GM10248 (cell line): ENCODE measurements around the gene ABL2.
A peak's percentile ranks its signal among the peaks of the same experiment; 100 is the strongest.

ENCODE experiments used
- CTCF ChIA-PET: fragments of 300-600 bp; sonication (Branson Sonifier 250); formaldehyde crosslinking; extraction: SDS; loops from one replicate; lab custom pipeline; 2021; ENCODE audit warnings: antibody characterized with exemption; lab: Yijun Ruan, JAX
- POLR2A ChIA-PET: fragments of 350-650 bp; sonication (Branson Sonifier 250); formaldehyde crosslinking; extraction: SDS; loops from one replicate; lab custom pipeline; 2020; ENCODE audit warnings: antibody characterized with exemption; lab: Yijun Ruan, JAX
- DNase-seq: peaks from one replicate; pipeline ENCODE4 v3.0.0; 2012; ENCODE audit errors: extremely low spot score
- TF ChIP-seq, protein P1 (sequence below): IDR thresholded peaks from 2 replicates; pipeline ENCODE4 v1.5.1; 2012; ENCODE audit warnings: mild to moderate bottlenecking, low read depth; ENCODE audit errors: extremely low read depth, missing control alignments, control extremely low read depth

ABL2 gene

DNA sequence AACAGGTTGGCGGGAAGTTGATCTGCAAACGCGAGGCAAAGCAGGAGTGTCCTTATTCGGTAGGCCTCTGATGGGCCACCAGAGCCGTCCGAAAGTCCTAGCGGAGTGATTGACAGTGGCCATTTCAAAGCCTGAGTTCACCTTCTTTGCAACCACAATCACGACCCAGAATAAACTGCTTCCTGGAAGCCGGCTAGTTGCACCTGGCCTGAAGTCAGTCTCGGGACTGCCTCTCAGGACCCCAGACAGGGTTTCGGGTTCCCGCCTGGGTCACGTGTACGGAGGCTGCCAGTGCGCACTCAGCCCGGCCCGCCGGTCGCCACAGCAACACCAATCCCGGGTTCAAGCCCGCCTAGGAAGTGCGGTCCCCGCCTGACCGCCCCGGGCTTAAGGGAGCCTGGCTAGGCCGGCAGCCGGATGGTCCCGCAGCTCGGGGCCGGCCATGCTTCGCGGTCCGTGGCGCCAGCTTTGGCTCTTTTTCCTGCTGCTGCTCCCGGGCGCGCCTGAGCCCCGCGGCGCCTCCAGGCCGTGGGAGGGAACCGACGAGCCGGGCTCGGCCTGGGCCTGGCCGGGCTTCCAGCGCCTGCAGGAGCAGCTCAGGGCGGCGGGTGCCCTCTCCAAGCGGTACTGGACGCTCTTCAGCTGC, 147.7 kb downstream of the ABL2 start, which contains the start of gene TOR3A:
Gene TOR3A (plus strand): TSS at position 384 of the 646 bp plus-strand sequence. CDS start 59 bp downstream, at position 443.
- TF ChIP-seq, protein P1, sequence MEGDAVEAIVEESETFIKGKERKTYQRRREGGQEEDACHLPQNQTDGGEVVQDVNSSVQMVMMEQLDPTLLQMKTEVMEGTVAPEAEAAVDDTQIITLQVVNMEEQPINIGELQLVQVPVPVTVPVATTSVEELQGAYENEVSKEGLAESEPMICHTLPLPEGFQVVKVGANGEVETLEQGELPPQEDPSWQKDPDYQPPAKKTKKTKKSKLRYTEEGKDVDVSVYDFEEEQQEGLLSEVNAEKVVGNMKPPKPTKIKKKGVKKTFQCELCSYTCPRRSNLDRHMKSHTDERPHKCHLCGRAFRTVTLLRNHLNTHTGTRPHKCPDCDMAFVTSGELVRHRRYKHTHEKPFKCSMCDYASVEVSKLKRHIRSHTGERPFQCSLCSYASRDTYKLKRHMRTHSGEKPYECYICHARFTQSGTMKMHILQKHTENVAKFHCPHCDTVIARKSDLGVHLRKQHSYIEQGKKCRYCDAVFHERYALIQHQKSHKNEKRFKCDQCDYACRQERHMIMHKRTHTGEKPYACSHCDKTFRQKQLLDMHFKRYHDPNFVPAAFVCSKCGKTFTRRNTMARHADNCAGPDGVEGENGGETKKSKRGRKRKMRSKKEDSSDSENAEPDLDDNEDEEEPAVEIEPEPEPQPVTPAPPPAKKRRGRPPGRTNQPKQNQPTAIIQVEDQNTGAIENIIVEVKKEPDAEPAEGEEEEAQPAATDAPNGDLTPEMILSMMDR, result no peak
- ChIA-PET POLR2A (interaction anchor here (1.2 kb wide), 1 partner anchor 10 kb away, joined by 3 read pairs; no protein-coding TSS in a partner anchor), CTCF (interaction anchor here (0.9 to 8.1 kb wide), 10 partner anchors 24 to 733 kb away, joined by 3 to 89 read pairs (median 7); partner anchors contain the start of gene SOAT1)
- DNase-seq, result peak; percentile 96

DNA sequence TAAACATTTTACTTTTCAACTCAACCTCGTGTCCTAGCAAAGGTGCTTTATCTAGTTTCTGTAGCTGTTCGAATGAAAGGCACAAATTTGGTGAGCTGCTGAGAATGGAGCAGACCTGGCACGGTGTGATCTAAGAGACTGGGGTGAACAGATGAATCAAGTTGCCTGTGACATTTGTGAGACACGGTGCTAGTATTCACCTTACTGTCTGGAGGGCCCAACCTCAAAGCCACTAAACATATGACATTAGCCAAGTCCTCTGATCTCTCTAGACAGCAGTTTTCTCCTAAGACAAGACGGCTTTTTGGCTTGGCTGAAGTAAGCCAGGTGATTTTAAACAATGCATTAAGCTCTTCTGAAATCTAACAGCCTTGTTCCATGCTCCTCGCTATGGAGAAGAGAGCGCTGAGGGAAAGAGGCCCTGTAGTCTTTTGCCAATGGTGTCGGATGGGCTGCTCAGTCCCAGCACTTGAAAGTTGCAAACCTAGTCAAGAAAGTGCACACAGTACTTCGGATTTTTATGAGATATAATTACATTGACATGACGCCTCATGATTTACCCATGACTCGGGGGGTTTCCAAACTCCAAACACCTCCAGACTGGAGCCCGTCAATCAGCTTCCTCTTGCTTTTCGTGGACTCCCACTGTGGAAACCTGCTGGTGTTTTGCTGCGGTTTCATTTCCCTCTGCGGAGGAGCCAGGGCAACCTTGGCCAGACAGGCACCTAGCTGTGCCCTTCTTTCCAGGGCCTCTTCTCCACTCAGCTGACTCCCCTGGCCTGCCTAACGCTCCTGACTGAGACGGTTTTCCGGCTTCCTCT, 148.4 kb downstream of the ABL2 start:
- ChIA-PET CTCF (interaction anchor here (0.9 to 8.1 kb wide), 14 partner anchors 8 to 729 kb away, joined by 3 to 89 read pairs (median 3); partner anchors contain the start of gene SOAT1), POLR2A (interaction anchor here (1.2 kb wide), 1 partner anchor 11 kb away, joined by 3 read pairs; no protein-coding TSS in a partner anchor)
- DNase-seq, result no peak
- TF ChIP-seq, protein P1, result no peak

DNA sequence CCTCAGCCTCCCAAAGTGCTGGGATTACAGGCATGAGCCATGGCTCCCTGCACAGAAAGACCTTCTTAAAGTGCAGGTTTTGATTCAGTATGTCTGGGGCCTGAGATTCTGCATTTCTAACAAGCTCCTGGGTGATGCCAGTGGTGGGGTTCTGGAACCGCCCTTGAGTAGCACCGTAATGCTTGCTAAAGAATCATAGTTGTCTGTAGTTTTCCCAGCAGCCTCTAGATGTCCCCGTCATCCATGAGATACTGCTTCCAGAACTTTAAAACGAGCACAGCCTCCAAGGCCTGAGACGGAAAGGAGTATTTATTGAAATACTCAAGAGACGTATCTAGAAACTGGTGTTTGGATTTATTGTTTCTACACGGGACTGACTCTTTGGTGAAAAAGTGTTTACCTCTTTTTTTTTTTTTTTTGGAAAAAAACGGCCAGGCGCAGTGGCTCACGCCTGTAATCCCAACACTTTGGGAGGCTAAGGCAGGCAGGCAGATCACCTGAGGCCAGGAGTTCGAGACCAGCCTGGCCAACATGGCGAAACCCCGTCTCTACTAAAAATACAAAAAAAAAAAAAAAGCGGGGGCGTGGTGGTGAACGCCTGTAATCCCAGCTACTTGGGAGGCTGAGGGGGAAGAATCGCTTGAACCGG, 150.2 kb downstream of the ABL2 start:
- POLR2A ChIA-PET, result interaction anchor here (0.6 kb wide), 1 partner anchor 22 kb away, joined by 3 read pairs; no protein-coding TSS in a partner anchor
- CTCF ChIA-PET, result interaction anchor here (0.7 to 8.1 kb wide), 27 partner anchors 8 to 736 kb away, joined by 3 to 89 read pairs (median 4); partner anchors contain the start of genes AXDND1 and SOAT1
- TF ChIP-seq, protein P1, result peak; percentile 60
- DNase-seq, result peak; percentile 67

DNA sequence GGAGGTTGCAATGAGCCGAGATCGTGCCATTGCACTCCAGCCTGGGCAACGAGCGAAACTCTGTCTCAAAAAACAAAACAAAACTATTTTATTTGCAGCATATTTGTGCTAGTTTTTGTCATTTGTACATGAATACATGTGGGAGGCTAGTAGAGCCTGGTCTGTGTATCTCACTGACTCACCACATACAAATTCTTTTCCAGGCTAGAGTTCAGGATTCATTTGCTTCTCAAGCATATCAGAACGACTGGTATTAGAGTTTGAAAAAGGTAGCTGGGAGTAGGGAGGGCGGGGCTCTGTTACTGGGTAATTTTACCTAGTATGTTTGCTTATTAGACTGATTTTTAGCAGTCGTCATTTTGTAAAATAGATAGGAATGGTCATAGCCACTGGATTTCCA, 152.1 kb downstream of the ABL2 start:
- ChIA-PET CTCF (interaction anchor here (0.9 to 8.1 kb wide), 7 partner anchors 34 to 738 kb away, joined by 3 to 89 read pairs (median 4); partner anchors contain the start of gene SOAT1), POLR2A (no interaction called here)
- TF ChIP-seq, protein P1, result no peak
- DNase-seq, result no peak

DNA sequence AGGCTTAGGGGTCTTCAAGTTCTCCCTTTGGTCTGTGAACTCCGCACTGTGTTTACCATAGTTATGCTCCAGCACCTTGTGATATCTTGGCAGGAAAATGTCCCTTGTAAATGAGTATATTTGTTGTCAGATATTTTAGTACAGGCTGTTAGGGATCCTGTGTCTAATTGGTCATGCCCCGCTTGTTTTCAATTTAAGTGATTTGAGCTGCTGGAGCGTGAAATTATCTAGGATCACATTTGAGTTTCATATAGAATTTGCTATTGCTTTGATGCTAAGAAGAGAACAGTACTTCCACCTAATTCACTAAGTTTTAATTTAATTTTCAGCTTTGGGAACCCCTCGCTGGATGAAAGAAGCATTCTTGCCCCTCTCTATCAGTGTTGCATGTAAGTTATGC, 163.0 kb downstream of the ABL2 start:
- POLR2A ChIA-PET, result no interaction called here
- CTCF ChIA-PET, result interaction anchor here (1.4 kb wide), 1 partner anchor 14 kb away, joined by 3 read pairs; no protein-coding TSS in a partner anchor
- TF ChIP-seq, protein P1, result no peak
- DNase-seq, result no peak
